ENCODE data around the gene ZFC3H1.
"Not testable (repeated sequence)": the region's sequence is repeated elsewhere in the genome, so short reads cannot be mapped to it uniquely, and the experiment has no call there.

The ZFC3H1 gene

GRCh38 chr12:71663561-71664410, at the start of gene ZFC3H1, which contains the start of gene THAP2:
Gene ZFC3H1 (minus strand): TSS chr12:71663848. CDS start chr12:71663610, 238 bp downstream.
Gene THAP2 (plus strand): TSS chr12:71664301. CDS start chr12:71664510, 209 bp downstream.
- FAIRE-seq = peak; percentile 86

- no peak for FAIRE-seq
Measured at GRCh38 chr12:71710276-71711125, 46.9 kb upstream of the ZFC3H1 start.

GRCh38 chr12:71708658-71709057, 45.0 kb upstream of the ZFC3H1 start:
- no peak for FAIRE-seq

- FAIRE-seq = no peak
Measured at GRCh38 chr12:71704920-71705319, 41.3 kb upstream of the ZFC3H1 start.

- FAIRE-seq = no peak
Measured at GRCh38 chr12:71703206-71703605, 39.6 kb upstream of the ZFC3H1 start.

- FAIRE-seq = no peak
Measured at GRCh38 chr12:71702590-71702989, 38.9 kb upstream of the ZFC3H1 start.

- not testable (repeated sequence) for FAIRE-seq
Measured at GRCh38 chr12:71702181-71702580, 38.5 kb upstream of the ZFC3H1 start.

- FAIRE-seq = no peak
Measured at GRCh38 chr12:71695782-71696181, 32.1 kb upstream of the ZFC3H1 start.

GRCh38 chr12:71694099-71694820, 30.6 kb upstream of the ZFC3H1 start:
- FAIRE-seq = no peak

GRCh38 chr12:71693651-71694050, 30.0 kb upstream of the ZFC3H1 start:
- not testable (repeated sequence) for FAIRE-seq

GRCh38 chr12:71693126-71693525, 29.5 kb upstream of the ZFC3H1 start:
- FAIRE-seq = no peak

- FAIRE-seq = no peak
Measured at GRCh38 chr12:71691504-71692129, 28.0 kb upstream of the ZFC3H1 start.

GRCh38 chr12:71688961-71689570, 25.4 kb upstream of the ZFC3H1 start:
- FAIRE-seq = no peak

GRCh38 chr12:71687172-71687571, 23.5 kb upstream of the ZFC3H1 start:
- not testable (repeated sequence) for FAIRE-seq

GRCh38 chr12:71686658-71687025, 23.0 kb upstream of the ZFC3H1 start:
- FAIRE-seq = no peak

GRCh38 chr12:71685914-71686657, 22.4 kb upstream of the ZFC3H1 start, which contains the start of gene TMEM19:
Gene TMEM19 (plus strand): TSS chr12:71686082. CDS start chr12:71686681, 599 bp downstream.
- peak; percentile 90 for FAIRE-seq

- no peak for FAIRE-seq
Measured at GRCh38 chr12:71685312-71685906, 21.8 kb upstream of the ZFC3H1 start.

- FAIRE-seq = no peak
Measured at GRCh38 chr12:71684081-71684480, 20.4 kb upstream of the ZFC3H1 start.

GRCh38 chr12:71683633-71684032, 20.0 kb upstream of the ZFC3H1 start:
- no peak for FAIRE-seq

GRCh38 chr12:71682466-71682865, 18.8 kb upstream of the ZFC3H1 start:
- FAIRE-seq = no peak

- FAIRE-seq = no peak
Measured at GRCh38 chr12:71671816-71672215, 8.2 kb upstream of the ZFC3H1 start.

Measured in islet of Langerhans (tissue), 1 donor.